GM21619 (cell line): Measurements from ENCODE around the gene ATP5PB.
A peak's percentile ranks its signal among the peaks of the same experiment; 100 is the strongest.

Experiments
- ATAC-seq: cut with Tn5 transposase; IDR thresholded peaks from one replicate; pipeline ENCODE4 v1.9.1; 2021; ENCODE audit not compliant: unreplicated experiment

ATP5PB gene

GRCh38 chr1:111504097-111504496, 54.8 kb downstream of the ATP5PB start:
- ATAC-seq: no peak

- peak; percentile 57 for ATAC-seq
Measured at GRCh38 chr1:111505641-111506119, 56.4 kb downstream of the ATP5PB start.

GRCh38 chr1:111506561-111506960, 57.3 kb downstream of the ATP5PB start:
- no peak for ATAC-seq

GRCh38 chr1:111507411-111508201, 58.3 kb downstream of the ATP5PB start:
- peak; percentile 47 for ATAC-seq

GRCh38 chr1:111509997-111510375, 60.7 kb downstream of the ATP5PB start:
- ATAC-seq: no peak

- no peak for ATAC-seq
Measured at GRCh38 chr1:111511370-111511769, 62.1 kb downstream of the ATP5PB start.
